GM21515 (cell line): Measurements from ENCODE around the gene ZMYND10.
A peak's percentile ranks its signal among the peaks of the same experiment; 100 is the strongest.

Experiments
- ATAC-seq: cut with Tn5 transposase; IDR thresholded peaks from one replicate; pipeline ENCODE4 v1.9.1; 2021; ENCODE audit not compliant: unreplicated experiment

The ZMYND10 gene

DNA sequence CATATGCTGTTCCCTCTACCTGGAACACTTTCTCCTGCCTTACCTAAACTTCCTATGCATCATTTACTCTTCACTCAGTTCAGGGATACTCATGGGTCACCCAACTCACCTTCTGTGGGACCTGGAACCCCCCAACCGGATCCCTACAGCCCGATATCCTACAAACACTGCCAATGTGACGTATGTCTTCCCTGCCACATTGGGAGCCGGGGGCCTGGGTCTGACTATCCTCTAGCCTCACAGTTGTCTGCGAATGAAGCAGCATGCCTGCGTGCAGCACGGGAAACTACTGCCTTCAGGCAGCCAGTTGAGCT lies 4.6 kb upstream of the ZMYND10 start:
- no peak for ATAC-seq

DNA sequence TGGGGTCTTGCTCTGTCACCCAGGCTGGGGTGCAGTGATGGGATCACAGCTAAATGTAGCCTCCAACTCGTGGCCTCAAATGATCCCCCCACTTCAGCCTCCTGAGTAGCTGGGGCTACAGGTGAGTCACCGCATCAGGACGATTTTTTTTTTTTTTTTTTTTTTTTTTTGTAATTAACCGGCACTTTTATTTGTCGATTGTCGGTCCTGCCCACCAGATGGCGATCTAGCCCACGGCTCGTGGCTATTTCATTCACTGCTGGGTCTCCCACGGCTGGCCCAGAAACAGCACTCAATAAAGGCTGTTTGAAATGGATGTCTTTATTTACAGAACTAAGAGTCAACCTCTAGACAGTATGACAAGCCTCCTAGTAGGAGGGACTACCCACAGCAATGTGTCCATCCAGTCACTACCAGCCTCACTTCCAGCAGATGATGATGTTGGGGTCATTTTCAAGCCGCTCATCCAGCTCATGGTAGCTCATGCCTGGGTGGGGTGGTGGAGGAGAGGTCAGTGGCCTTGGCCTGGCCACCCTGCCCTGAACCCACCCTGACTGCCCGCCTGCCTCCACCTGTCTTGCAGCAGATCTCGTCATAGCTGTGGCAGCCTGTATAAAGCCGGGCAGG lies 1.8 kb upstream of the ZMYND10 start:
- no peak for ATAC-seq

DNA sequence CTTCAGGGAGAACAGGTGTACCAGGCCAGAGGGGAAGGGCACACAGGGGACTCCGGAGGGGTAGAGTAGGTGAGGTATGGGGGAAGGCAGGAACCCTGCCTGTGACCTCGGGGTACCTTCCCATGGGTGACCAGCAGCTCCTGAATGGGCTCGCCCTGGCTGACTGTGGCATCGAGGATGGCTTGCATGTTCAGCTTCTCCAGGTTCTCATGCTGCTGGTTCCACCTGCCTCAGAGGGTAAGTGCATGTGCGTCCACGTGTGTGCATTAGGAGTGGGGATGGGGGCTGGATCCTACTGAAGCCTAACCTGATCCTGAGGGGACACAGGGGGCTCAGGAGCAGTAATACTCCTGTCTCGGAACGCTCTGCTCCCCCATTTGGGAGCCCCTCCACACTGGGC lies 524 bp downstream of the ZMYND10 start:
- no peak for ATAC-seq

DNA sequence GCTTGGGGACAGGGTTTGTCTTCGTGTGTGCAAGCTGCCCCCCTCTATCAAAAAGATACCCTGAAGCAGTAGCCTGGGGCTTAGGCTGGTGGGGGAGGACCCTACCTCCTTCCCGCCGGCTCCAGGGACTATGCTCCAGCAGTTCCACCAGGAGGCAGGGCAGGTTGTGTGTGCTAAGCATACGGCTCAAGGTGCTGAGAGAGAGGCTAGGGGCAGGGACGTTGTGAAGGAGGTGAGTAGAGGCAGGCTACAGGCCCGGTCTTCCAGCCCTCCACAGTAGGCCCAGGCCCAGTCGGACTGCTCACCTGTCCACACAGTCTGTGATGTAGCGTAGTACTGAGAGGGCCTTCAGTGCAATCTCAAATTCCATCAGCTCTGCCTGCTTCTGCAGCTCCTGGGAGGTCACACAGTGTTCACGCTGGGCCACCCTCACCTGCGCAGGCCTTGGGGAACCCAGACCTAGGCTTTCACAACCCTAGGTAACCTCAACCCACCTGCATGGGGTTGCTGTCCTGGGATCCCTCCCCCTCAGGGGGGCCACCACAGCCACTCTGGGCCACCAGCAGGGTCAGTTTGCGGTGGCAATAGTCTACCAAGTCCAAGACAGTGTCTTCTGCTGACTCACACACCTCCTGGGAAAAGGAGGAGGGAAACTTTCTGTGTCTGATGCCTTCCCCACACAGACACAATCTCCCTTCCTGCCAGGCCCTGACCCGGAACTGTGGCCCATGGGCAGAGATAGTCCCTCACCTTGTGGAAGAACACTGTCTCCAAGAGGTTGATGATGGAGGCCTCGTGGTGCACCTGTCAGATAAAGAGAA lies 2.5 kb downstream of the ZMYND10 start:
- no peak for ATAC-seq

DNA sequence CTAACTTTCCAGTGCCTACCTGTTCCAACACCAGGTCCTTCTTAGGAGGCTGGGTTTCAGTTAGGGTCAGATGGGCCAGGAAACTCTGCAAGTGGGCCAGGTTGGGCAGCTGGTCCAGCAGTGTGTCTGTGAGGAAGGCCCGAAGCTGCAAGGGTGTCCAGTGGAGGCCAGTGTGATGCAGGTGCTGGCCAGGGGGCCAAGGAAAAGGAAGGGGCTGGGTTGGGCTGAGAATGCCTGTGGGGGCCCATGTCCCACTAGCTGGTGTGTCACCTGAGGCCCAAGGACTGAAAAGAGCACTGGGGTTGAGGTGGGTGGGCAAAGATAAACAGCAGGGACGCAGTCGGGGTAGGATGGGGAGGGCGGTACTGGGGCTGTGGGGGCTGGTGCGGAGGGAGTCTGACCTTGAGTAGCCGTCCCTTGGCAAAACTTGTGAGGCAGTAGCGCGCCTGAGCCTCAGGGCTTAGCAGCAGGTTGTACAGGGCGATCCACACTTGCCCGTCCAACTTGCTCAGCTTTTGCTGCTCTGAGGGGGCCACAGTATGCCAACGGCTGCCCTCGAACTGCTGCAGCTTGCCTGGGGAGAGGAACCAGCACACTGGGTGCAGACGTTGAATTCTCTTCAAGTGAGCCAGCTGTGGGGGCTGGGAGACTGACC lies 3.4 kb downstream of the ZMYND10 start:
- no peak for ATAC-seq

DNA sequence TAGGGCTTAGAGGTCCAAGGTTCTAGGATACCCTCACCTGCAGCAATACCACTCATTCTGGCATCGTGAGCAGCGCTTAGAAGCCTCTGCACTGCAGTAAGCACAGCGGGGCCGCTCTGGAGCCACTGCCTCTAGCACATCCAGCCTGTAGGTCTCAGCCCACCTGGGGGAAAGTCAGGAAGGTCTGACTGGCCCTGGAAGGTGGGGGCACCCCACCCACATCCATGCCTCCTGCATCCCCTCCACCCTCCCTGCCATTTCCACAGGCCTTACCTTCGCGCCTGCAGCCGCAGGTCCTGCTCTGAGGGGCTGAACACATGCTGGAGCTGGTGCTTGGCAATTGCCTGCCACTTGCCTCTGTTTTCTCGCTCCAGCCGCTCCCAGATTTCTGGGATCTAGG lies 4.0 kb downstream of the ZMYND10 start:
- ATAC-seq: no peak

DNA sequence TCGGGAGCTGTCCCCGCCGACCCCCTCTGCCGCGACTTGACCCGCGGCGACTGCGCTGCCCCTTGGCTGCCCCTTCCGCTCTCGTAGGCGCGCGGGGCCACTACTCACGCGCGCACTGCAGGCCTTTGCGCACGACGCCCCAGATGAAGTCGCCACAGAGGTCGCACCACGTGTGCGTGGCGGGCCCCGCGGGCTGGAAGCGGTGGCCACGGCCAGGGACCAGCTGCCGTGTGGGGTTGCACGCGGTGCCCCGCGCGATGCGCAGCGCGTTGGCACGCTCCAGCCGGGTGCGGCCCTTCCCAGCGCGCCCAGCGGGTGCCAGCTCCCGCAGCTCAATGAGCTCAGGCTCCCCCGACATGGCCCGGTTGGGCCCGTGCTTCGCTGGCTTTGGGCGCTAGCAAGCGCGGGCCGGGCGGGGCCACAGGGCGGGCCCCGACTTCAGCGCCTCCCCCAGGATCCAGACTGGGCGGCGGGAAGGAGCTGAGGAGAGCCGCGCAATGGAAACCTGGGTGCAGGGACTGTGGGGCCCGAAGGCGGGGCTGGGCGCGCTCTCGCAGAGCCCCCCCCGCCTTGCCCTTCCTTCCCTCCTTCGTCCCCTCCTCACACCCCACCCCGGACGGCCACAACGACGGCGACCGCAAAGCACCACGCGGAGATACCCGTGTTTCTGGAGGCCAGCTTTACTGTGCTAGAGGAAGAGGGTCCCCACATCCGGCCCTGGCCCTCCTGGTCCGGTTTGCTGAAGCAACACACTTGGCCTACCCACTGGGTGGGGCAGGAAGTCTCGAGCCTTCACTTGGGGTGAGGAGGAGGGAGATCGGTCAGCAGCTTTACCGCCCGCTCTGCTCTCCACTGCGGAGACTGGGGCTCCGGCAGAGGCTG lies 4.8 kb downstream of the ZMYND10 start, which contains the start of gene RASSF1:
RASSF1 (minus strand) TSS at position 389 of the 882 bp plus-strand sequence; CDS start at position 358, 31 bp downstream.
- ATAC-seq: no peak

DNA sequence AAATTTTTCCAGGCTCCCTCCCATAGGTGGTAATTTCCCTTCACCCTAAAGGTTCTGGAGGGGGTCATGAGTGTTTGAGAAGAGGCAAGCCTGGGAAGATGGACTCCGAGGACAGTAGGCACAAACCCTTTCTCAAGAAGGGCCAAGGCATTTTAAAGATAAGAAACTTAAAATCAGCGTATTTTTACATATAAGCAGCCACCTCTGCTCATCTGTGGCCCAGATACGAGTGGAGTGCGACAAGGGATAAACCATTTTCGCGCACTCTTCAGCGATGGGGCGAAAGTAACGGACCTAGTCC lies 5.4 kb downstream of the ZMYND10 start:
- no peak for ATAC-seq

DNA sequence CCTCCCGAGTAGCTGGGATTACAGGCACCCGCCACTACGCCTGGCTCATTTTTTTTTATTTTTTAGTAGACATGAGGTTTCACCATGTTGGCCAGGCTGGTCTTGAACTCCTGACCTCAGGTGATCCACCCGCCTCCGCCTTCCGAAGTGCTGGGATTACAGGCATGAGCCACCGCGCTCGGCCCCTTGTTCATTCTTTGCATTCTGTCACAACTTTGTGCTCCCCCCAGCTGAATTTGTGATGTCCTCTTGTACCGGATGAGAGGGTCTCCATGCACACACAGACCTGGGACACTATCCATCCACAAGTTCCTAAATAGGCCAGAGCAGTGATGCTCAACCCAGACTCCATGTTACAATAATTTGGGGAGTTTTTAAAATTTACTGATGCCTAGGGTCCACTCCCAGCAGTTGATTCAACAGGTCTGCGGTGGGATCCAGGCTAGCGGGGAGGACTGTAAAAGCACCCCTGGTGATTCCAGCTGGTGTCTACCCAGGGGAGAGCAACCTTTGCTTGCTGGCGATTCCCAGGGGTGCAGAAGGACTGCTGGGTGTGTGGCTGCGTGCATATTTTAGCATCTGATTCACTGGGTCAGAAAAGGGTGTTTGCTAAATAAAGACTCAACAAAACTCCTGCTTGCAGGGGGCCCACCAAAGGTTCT lies 5.9 kb downstream of the ZMYND10 start:
- ATAC-seq: no peak

DNA sequence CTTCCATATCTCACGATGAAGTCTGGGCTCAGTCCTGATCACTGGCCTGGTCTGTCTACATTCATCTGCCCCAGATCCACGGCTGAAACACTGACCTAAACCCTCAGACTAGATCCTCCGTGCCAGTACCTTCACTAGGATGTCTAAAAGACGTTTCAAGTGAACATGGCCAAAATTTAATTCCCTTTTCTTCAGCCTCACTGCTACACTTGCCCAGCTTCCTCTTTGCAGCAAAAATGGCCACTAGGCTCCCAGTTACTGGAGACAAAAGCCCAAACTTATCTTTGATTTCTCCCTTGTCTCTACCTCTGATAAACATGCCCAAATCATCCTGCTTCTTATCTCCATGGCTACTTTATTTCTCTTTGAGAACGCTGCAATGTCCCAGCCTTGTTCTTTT lies 6.6 kb downstream of the ZMYND10 start:
- no peak for ATAC-seq

DNA sequence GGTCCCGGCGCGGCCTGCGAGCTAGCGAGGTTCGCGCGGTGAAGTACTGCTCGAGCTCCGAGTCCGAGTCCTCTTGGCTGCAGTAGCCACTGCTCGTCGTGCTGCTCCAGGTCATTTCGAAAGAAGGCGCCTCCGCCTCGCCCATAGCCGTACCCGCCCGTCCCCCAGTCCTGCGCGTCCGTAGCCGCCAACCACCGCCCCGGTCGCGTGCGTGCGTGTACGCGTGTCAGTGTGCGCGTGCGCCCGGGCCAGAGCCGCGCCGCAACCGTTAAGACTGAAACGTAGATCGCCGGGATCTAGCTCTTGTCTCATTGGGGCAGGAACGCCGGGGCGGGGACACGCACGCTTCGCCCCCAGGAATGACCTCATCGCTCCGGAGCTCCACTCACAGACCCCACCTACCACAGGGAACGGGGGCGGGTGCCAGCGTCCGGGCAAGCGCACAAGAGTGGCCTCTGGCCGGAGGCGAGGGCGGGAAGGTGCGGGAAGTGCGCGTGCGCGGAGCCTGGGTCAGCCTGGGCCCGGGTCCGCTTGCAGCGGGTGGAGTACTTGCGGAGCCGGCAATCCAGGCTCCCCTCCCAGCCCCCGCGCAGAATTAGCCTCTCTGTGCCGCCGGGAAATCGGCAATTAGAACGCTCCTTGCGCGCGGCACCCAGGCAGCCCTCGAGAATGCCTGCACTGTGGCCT lies 8.2 kb downstream of the ZMYND10 start:
- peak; percentile 76 for ATAC-seq

DNA sequence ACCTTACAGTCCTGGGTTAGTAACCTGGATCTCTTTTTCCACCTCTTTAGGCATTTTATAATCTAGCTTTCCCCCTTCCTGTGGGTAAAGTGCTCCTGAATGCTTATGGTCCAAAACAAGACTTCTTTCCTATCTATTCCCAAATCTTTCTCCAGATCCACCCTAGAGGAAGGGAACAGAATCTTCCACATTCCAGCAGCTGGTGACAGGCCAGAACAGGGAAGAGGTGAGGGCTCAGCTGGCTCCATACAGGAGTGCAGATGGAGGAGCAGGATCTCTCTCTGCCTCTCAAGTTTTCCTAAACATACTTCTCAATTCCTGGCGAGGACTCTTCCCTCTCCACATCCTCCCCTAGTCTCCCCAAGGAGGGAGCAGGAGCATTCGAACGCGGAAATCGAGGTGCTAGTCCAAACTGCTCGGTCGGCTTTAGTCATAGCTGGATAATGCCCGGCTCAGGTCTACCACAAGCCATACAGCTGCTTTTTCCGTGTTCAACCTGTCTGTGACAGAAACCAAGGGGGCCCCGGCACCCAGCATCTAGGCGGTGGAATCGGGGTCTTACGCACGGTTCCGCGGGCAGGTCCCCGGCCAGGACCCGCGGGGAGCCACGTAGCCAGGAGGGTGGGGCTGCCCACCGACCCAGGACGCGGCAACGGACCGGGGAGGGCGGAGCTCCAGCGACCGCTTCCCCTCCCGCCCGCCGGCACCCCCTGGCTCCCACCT lies 8.9 kb downstream of the ZMYND10 start:
- peak; percentile 30 for ATAC-seq

DNA sequence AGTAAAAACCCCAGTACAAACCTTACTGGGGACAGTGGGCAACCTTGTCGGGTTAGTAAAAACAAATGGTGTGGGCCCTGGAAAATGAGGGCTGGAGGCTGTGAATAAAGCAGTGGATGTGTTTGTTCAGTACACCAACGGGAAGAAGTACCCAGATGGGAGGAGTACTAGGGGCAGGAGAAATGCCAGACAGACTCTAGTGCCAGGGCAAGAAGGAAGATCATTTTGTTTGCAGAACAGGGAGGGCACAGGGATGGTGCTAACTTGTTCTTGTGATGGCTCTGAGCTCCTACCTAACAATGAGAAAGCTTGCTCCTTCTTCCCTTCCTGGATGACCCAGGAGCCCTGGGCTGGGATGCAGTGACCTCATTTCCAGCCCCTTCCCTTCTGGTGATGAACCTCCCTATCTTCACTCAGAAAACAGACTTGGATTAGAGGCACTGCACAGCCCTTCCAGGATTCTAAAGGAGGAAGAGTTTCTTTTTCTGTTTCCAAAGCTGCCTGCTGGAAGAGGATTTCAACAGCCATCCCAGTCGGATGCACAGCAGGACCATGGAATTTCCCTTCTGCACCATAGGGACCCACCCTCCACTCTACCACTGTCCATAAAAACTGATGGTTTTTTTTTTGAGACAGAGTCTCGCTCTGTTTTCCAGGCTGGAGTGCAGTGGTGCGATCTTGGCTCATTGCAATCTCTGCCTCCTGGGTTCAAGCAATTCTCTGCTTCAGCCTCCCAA lies 11.0 kb downstream of the ZMYND10 start:
- no peak for ATAC-seq

DNA sequence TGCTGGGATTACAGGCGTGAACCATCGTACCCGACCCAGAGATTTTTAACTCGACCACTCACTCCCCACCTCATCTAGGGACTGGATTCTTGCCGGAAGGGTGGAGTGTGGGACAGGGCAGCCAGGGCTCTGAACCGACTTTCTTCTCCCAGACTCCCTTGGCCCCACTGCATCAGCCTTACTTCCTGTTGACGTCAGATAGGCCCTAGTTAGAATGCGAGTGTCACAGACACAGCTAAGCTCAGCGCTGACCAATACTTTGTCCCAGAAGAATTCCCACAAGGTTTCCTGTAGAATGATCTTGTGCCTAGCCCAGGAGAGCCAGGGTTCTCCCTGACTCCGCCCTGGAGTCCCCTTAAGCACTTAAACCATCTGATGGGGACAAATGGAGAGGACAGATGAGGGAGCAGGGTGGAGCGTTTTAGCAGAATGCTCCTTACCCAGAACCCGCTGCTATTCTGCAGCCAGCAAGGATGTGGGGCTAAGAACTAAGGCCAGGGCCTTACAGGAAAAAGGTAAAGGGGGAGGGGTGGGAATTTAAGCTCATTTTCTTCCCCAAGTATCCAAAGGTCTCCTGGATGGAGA lies 11.7 kb downstream of the ZMYND10 start:
- ATAC-seq: no peak

DNA sequence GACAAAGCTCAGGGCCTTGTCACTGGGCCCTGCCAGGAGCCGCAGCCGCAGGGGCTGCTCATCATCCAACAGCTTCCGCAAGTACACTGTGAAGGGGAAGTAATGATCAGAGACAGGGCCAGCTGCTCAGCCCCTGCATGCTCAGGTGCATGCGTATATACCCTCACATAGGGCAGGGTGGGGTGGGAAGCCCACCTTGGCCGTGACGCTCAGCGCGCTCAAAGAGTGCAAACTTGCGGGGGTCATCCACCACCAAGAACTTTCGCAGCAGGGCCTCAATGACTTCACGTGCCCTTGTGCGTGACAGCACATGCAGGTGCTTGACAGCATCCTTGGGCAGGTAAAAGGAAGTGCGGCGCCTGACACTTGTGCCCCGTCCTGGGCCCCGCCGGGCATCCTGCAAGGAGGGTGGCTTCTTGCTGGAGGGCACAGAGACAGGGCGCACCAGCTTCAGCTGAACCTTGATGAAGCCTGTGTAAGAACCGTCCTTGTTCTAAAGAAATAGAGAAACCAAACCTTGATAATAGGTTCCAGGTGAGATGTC lies 14.1 kb downstream of the ZMYND10 start:
- no peak for ATAC-seq

DNA sequence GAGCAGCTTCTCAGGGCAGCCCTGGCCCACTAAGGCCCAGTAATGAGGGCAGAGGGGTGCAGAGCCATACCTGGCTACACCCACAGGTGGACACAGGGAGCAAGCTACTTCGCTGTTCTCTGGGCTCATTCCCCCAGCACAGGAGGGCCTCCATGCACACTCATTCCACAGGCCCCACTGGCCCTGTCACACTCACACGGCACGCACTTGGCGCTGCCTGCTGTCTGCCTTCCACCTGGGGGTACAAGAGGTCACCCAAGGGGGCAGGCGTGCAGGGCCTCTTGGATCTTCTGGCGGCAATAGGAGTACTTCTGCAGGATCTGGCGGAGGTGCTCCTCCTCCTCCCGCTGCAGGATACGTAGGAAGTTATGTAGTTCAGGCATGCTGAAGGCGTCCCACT lies 15.2 kb downstream of the ZMYND10 start:
- ATAC-seq: no peak

DNA sequence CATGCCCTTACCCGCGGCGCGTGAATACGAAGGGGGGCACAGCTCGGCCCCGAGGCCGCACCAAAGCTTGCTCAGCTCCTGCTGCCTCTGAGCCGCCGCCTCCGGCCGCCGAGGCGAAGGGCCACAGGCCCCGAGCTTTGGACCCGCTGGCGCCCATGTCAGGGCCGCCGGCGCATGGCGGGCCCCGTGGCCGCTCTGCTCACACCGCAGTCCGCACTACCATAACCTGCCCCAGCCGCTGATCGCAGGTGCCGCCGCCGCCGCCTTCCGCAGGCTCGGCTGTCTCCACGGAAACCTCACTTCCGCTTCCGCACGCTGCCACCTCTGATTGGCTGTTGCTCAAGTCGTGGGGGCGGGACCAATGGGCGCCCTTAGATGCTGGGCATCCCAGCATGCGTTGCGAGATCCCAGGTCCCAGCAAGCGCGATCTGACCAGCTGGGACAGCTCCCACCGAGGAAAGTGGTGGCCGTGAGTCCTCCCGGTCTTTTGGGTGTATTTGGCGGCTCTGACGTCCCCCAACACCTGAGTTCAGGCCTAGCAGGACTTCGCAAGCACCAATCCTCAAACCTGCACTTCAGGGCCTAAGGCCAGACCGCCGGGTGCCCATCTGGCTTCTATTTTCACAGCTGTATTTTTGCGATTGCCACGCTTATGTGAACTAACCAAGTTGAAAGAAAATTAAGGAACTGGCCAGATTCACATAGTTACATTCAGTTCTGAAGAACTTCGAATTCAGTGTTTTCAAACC lies 17.4 kb downstream of the ZMYND10 start, which contains the start of gene TUSC2:
TUSC2 (minus strand) TSS at position 281 of the 749 bp plus-strand sequence; CDS start at position 157, 124 bp downstream.
- peak; percentile 72 for ATAC-seq
